CD1c-positive myeloid dendritic cell (primary cell): Measurements from ENCODE around the gene PSMA1.

Experiments used
- DNase-seq: peaks from one replicate; pipeline ENCODE4 v3.0.0-alpha.2; 2016; ENCODE audit errors: extremely low spot score

PSMA1 gene

GRCh38 chr11:14529951-14530350 lies 9.8 kb upstream of the PSMA1 start:
- DNase-seq = no peak

- DNase-seq = no peak
Observed at GRCh38 chr11:14529321-14529720, 9.1 kb upstream of the PSMA1 start.

GRCh38 chr11:14522801-14523200 lies 2.6 kb upstream of the PSMA1 start:
- DNase-seq = no peak

- no peak for DNase-seq
Observed at GRCh38 chr11:14522245-14522644, 2.1 kb upstream of the PSMA1 start.

GRCh38 chr11:14520747-14521151 lies 563 bp upstream of the PSMA1 start:
- DNase-seq = no peak

- DNase-seq = peak; percentile 74
Observed at GRCh38 chr11:14519597-14519916, 629 bp downstream of the PSMA1 start.

- DNase-seq = no peak
Observed at GRCh38 chr11:14518820-14519219, 1.4 kb downstream of the PSMA1 start.

GRCh38 chr11:14513800-14514199 lies 6.4 kb downstream of the PSMA1 start:
- no peak for DNase-seq

- no peak for DNase-seq
Observed at GRCh38 chr11:14506532-14506931, 13.7 kb downstream of the PSMA1 start.

GRCh38 chr11:14503023-14503422 lies 17.2 kb downstream of the PSMA1 start:
- DNase-seq = no peak

- DNase-seq = no peak
Observed at GRCh38 chr11:14502039-14502438, 18.1 kb downstream of the PSMA1 start.

GRCh38 chr11:14500181-14500651 lies 20.0 kb downstream of the PSMA1 start:
- DNase-seq = peak; percentile 53

- peak; percentile 93 for DNase-seq
Observed at GRCh38 chr11:14499560-14500180, 20.5 kb downstream of the PSMA1 start, which contains the start of gene COPB1. TSS of gene COPB1 (minus strand) at chr11:14499811. CDS start at chr11:14498928, 883 bp downstream.

- DNase-seq = peak; percentile 41
Observed at GRCh38 chr11:14499178-14499559, 21.0 kb downstream of the PSMA1 start.

- DNase-seq = no peak
Observed at GRCh38 chr11:14480716-14481115, 39.5 kb downstream of the PSMA1 start.

- DNase-seq = no peak
Observed at GRCh38 chr11:14471127-14471526, 49.1 kb downstream of the PSMA1 start.

- no peak for DNase-seq
Observed at GRCh38 chr11:14463623-14464022, 56.6 kb downstream of the PSMA1 start.

GRCh38 chr11:14460147-14460546 lies 60.0 kb downstream of the PSMA1 start:
- no peak for DNase-seq

GRCh38 chr11:14458377-14458776 lies 61.8 kb downstream of the PSMA1 start:
- no peak for DNase-seq

- DNase-seq = no peak
Observed at GRCh38 chr11:14455648-14456430, 64.3 kb downstream of the PSMA1 start.
